Smooth muscle cell (in vitro differentiated cells): ENCODE results near the gene ITGB4. TPM values are rescaled to one million over a fixed set of nuclear protein-coding genes. Genes with fewer than 3 reads are reported as not detected.

Experiments used
- DNase-seq: peaks from one replicate; lab custom pipeline; 2025; ENCODE audit not compliant: unreplicated experiment; lab: John Stamatoyannopoulos, UW
- H2AFZ ChIP-seq: fragments of 200-600 bp; sonication (generic); 2 replicates; pipeline ENCODE4 v1.6.0; 2016; ENCODE audit warnings: antibody characterized with exemption, low read depth, mild to moderate bottlenecking
- H3F3A ChIP-seq: fragments of 200-600 bp; sonication (generic); 2 replicates; pipeline ENCODE4 v1.6.0; 2017; ENCODE audit warnings: antibody characterized with exemption, low read depth
- H3K27ac ChIP-seq: fragments of 200-600 bp; sonication (generic); 2 replicates; pipeline ENCODE4 v1.5.1; 2016; ENCODE audit warnings: low read depth, mild to moderate bottlenecking
- H3K27me3 ChIP-seq: fragments of 200-600 bp; sonication (generic); 2 replicates; pipeline ENCODE4 v1.6.1; 2016; ENCODE audit warnings: low read depth, mild to moderate bottlenecking
- H3K36me3 ChIP-seq: fragments of 200-600 bp; sonication (generic); 2 replicates; pipeline ENCODE4 v1.5.1; 2016; ENCODE audit warnings: low read depth
- H3K4me1 ChIP-seq: fragments of 200-600 bp; sonication (generic); 2 replicates; pipeline ENCODE4 v1.5.1; 2016; ENCODE audit warnings: low read depth
- H3K4me2 ChIP-seq: fragments of 200-600 bp; sonication (generic); 2 replicates; pipeline ENCODE4 v1.6.0; 2016; ENCODE audit warnings: mild to moderate bottlenecking
- H3K4me3 ChIP-seq: fragments of 200-600 bp; sonication (generic); 2 replicates; pipeline ENCODE4 v1.5.1; 2016; ENCODE audit warnings: mild to moderate bottlenecking
- H3K79me2 ChIP-seq: fragments of 200-600 bp; sonication (generic); 2 replicates; pipeline ENCODE4 v1.6.0; 2016; ENCODE audit warnings: low read depth, mild to moderate bottlenecking
- H3K9ac ChIP-seq: fragments of 200-600 bp; sonication (generic); 2 replicates; pipeline ENCODE4 v1.6.0; 2016; ENCODE audit warnings: low read depth
- H3K9me3 ChIP-seq: fragments of 200-600 bp; sonication (generic); replicated peaks from 2 replicates; pipeline ENCODE4 v1.5.1; 2016; ENCODE audit warnings: low read depth
- H4K20me1 ChIP-seq: fragments of 200-600 bp; sonication (generic); 2 replicates; pipeline ENCODE4 v1.6.0; 2016; ENCODE audit warnings: low read depth
- WGBS: methylation state at CpG from one replicate; pipeline ENCODE4 v1.1.7; 2016; ENCODE audit warnings: low lambda C conversion rate; 5-methylcytosine and 5-hydroxymethylcytosine counted together
- polyA plus RNA-seq: library from polyadenylated mRNA; unstranded; fragments of >200 nt; fragmentation: Nextera tagmentation; extraction: Ambion mirVana; gene quantifications from 2 replicates; pipeline ENCODE4 v1.2.1, GENCODE V29; 2016
- total RNA-seq: library from RNA; depleted of rRNA; stranded (reverse); fragments of >200 nt; gene quantifications from 2 replicates; pipeline ENCODE4 v1.2.3, GENCODE V29; 2014
- TF ChIP-seq, protein P1 (sequence below): fragments of 200-600 bp; sonication (generic); IDR thresholded peaks from 2 replicates; pipeline ENCODE4 v1.5.1; 2017; ENCODE audit warnings: borderline replicate concordance, mild to moderate bottlenecking, antibody characterized with exemption; ENCODE audit not compliant: insufficient read depth, poor library complexity, severe bottlenecking

ITGB4 gene
- total and polyA plus RNA-seq, 2 experiments from 2014 or later = 47.2 to 83.8 TPM

DNA sequence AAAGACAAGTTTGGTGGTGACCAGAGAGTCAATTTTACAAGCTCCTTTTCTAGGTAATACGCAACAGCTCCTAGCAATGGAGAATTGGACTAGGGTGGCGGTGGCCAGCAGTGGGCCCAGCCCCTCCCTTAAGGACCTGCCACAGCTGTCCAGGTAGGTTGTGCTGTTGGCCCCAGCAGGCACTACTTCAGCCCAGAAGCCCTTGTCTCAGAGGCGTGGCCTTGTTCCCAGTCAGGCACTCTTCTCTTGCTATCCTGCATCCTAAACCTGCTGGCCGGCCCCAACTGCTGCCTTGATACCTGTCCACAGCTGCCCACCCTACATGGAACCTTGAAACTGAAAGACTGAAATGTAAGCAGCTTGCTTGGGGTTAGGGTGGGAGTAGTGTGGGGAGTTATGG, 44.7 kb downstream of the ITGB4 start:
- DNase-seq = no peak
- H3K4me3 ChIP-seq = no peak overlapping the region
- no peaks in the 10 kb centered on the region for H3K9me3 ChIP-seq
- no peak overlapping the region for H2AFZ ChIP-seq
- no peaks in the 10 kb centered on the region for H3K36me3 ChIP-seq
- no peak overlapping the region for H3K27ac ChIP-seq
- H3K79me2 ChIP-seq = no peaks in the 10 kb centered on the region
- no peak overlapping the region for H3K9ac ChIP-seq
- 90% methylated on average over 4 of the region's 4 CpGs for WGBS
- H4K20me1 ChIP-seq = no peaks in the 10 kb centered on the region
- no peaks in the 10 kb centered on the region for H3K27me3 ChIP-seq
- H3F3A ChIP-seq = peaks cover 5% of the 10 kb centered on the region
- TF ChIP-seq, protein P1, sequence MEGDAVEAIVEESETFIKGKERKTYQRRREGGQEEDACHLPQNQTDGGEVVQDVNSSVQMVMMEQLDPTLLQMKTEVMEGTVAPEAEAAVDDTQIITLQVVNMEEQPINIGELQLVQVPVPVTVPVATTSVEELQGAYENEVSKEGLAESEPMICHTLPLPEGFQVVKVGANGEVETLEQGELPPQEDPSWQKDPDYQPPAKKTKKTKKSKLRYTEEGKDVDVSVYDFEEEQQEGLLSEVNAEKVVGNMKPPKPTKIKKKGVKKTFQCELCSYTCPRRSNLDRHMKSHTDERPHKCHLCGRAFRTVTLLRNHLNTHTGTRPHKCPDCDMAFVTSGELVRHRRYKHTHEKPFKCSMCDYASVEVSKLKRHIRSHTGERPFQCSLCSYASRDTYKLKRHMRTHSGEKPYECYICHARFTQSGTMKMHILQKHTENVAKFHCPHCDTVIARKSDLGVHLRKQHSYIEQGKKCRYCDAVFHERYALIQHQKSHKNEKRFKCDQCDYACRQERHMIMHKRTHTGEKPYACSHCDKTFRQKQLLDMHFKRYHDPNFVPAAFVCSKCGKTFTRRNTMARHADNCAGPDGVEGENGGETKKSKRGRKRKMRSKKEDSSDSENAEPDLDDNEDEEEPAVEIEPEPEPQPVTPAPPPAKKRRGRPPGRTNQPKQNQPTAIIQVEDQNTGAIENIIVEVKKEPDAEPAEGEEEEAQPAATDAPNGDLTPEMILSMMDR = no peak
- no peak overlapping the region for H3K4me2 ChIP-seq
- H3K4me1 ChIP-seq = peaks cover 8% of the 10 kb centered on the region

DNA sequence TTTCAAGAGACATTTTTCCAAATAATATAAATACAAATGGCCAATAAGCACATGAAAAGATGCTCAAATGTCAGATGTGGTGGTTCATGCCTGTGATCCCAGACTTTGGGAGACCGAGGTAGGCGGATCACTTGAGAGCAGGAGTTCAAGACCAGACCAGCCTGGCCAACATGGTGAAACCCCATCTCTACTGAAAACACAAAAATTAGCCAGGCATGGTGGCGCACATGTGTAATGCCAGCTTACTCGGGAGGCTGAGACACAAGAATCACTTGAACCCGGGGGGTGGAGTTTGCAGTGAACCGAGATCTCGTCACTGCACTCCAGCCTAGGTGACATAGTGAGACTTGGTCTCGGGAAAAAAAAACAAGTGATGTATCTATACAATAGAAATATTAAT, 46.6 kb downstream of the ITGB4 start:
- Histone ChIP-seq H2AFZ (no peak overlapping the region), H3K4me2 (no peak overlapping the region), H3K9me3 (no peaks in the 10 kb centered on the region), H3K4me3 (no peak overlapping the region), H3K27me3 (no peaks in the 10 kb centered on the region), H3K27ac (no peak overlapping the region), H3F3A (peaks cover 5% of the 10 kb centered on the region), H3K9ac (no peak overlapping the region), H3K36me3 (no peaks in the 10 kb centered on the region), H3K79me2 (no peaks in the 10 kb centered on the region), H4K20me1 (no peaks in the 10 kb centered on the region), H3K4me1 (peaks cover 8% of the 10 kb centered on the region)
- no peak for DNase-seq
- WGBS = 90% methylated on average over 8 of the region's 8 CpGs
- TF ChIP-seq, protein P1 = no peak

DNA sequence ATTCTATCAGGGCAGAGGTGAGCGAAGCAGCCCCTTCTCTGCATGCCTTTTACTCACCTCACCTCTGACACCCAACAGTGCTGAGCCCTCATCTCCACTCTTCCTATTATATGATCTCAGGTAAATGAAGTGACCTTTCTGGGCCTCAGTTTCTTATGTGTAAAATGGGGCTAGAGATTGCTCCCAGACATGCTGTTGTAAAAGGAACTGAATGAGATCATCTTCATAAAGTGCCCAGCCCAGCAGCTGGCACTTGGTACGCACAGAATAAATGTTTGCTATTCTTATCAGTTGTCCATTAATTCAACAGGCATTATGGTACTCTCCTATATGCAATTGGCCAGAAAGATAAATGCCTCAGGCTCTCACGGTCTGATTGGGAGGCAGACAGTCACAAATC, 48.3 kb downstream of the ITGB4 start:
- no peak overlapping the region for H3K27ac ChIP-seq
- 93% methylated on average over 3 of the region's 3 CpGs for WGBS

More for the DNA sequence above, 48.3 kb downstream of the ITGB4 start:
- H3K9me3 ChIP-seq = no peaks in the 10 kb centered on the region
- H3F3A ChIP-seq = peaks cover 5% of the 10 kb centered on the region
- no peak overlapping the region for H3K9ac ChIP-seq
- H3K36me3 ChIP-seq = no peaks in the 10 kb centered on the region
- no peaks in the 10 kb centered on the region for H3K79me2 ChIP-seq
- no peak overlapping the region for H2AFZ ChIP-seq
- H3K27me3 ChIP-seq = no peaks in the 10 kb centered on the region
- no peak overlapping the region for H3K4me2 ChIP-seq
- H3K4me3 ChIP-seq = no peak overlapping the region
- TF ChIP-seq, protein P1 = no peak
- no peaks in the 10 kb centered on the region for H4K20me1 ChIP-seq
- DNase-seq = no peak
- H3K4me1 ChIP-seq = no peaks in the 10 kb centered on the region
